Spleen (tissue), 11 donors: Measurements from ENCODE around the gene MICU1. TPM values are rescaled to one million over a fixed set of nuclear protein-coding genes. Genes with fewer than 3 reads are reported as not detected.

ENCODE experiments used
- DNase-seq: peaks from one replicate; pipeline ENCODE4 v3.0.0-alpha.2; 2020
- H3K27ac ChIP-seq, 8 donors: fragments of 200-600 bp; sonication (generic) in 7 of 8; 1 replicate in 4 of 8; 2 replicates in 4 of 8; pipeline versions ENCODE4 v1.5.0 to v1.8.0; 2016 to 2021; ENCODE audit warnings: inconsistent platforms in 4 of 8, mild to moderate bottlenecking in 4 of 8, moderate library complexity in 1 of 8
- H3K27me3 ChIP-seq, 7 donors: fragments of 200-600 bp; sonication (generic) in 6 of 7; replicated peaks in 1 of 7; 1 replicate in 4 of 7; 2 replicates in 3 of 7; pipeline versions ENCODE4 v1.5.0 to v1.8.0; 2016 to 2021; ENCODE audit warnings: inconsistent platforms in 3 of 7, mild to moderate bottlenecking in 1 of 7
- H3K36me3 ChIP-seq, 6 donors: fragments of 200-600 bp; sonication (generic) in 5 of 6; 1 replicate in 4 of 6; 2 replicates in 2 of 6; pipeline versions ENCODE4 v1.5.0 to v1.8.0; 2016 to 2021; ENCODE audit warnings: inconsistent platforms in 2 of 6
- H3K4me1 ChIP-seq, 6 donors: fragments of 200-600 bp; sonication (generic) in 5 of 6; 1 replicate in 3 of 6; 2 replicates in 3 of 6; pipeline versions ENCODE4 v1.5.0 to v1.8.0; 2016 to 2021; ENCODE audit warnings: inconsistent platforms in 3 of 6
- H3K4me3 ChIP-seq, 8 donors: fragments of 200-600 bp; sonication (generic) in 7 of 8; 1 replicate in 4 of 8; 2 replicates in 4 of 8; pipeline versions ENCODE4 v1.5.0 to v1.8.0; 2016 to 2021; ENCODE audit warnings: inconsistent platforms in 4 of 8, mild to moderate bottlenecking in 4 of 8, moderate library complexity in 2 of 8
- H3K9me3 ChIP-seq, 8 donors: fragments of 200-600 bp; sonication (generic) in 7 of 8; 1 replicate in 4 of 8; 2 replicates in 4 of 8; pipeline versions ENCODE4 v1.5.0 to v1.8.0; 2016 to 2021; ENCODE audit warnings: inconsistent platforms in 4 of 8
- CTCF ChIP-seq, 11 experiments: fragments of 200-600 bp in 7 of 11; fragments of 450-650 bp in 4 of 11; sonication (generic) in 4 of 11; IDR thresholded peaks in 8 of 11; conservative IDR thresholded peaks in 3 of 11; 1 replicate in 7 of 11; 2 replicates in 4 of 11; pipeline versions ENCODE4 v1.4.0 to v1.8.0; 2016 to 2021; ENCODE audit warnings: antibody characterized with exemption in 11 of 11, inconsistent platforms in 4 of 11, mild to moderate bottlenecking in 1 of 11
- POLR2A ChIP-seq, 3 donors: fragments of 450-650 bp; IDR thresholded peaks; one replicate each; pipeline ENCODE4 v1.5.1; 2017; ENCODE audit warnings: antibody characterized with exemption in 3 of 3, mild to moderate bottlenecking in 1 of 3
- POLR2AphosphoS5 ChIP-seq, 3 donors: sonication (generic); formaldehyde crosslinking; IDR thresholded peaks; one replicate each; pipeline ENCODE4 v1.5.1; 2017; ENCODE audit warnings: antibody characterized with exemption in 3 of 3
- WGBS, 5 donors: extraction: QIAGEN DNeasy Blood & Tissue Kit in 3 of 5; methylation state at CpG; one replicate each; pipeline versions ENCODE4 v1.1.5 to v1.1.7; 2013 to 2018; 5-methylcytosine and 5-hydroxymethylcytosine counted together
- intact Hi-C: fragments of 100-400 bp; cut with DNase I; formaldehyde crosslinking; loops from one replicate; pipeline ENCODE4 v1.15.0; 2023; ENCODE audit warnings: low total_unique reads
- polyA plus RNA-seq, 3 donors: library from polyadenylated mRNA; stranded (reverse); fragments of 200-250 nt; gene quantifications; one replicate each; pipeline ENCODE4 v1.2.1, GENCODE V29; 2013
- total RNA-seq, 7 donors: library from RNA; depleted of rRNA in 3 of 7; stranded (reverse); fragments of >200 nt in 3 of 7; fragmentation: NEBNext Ultra II Directional in 4 of 7; extraction: Animal tissue kit (Norgen Biotek cat#: 25700) in 4 of 7; gene quantifications; one replicate each; pipeline versions ENCODE4 v1.1.0 to v1.2.1, GENCODE V29; 2016 to 2021
- donor health status: healthy with polysubstance abuse.
- donor health status: DM: no; HTN: no; CAD: no; lungs with moderate emphysema.
- donor health status: DM: no; HTN: no; CAD: no.
- donor health status: Bipolar disorder and iron deficiency.
- donor health status: healthy.
- donor health status: DM: no; HTN: no; CAD: no.
- donor health status: DM: yes; HTN: yes; CAD: no.

Gene MICU1
- total and polyA plus RNA-seq, 10 donors: 16.4 to 58.4 (median 46.5) TPM

GRCh38 chr10:72334196-72334824, 291.6 kb downstream of the MICU1 start:
- peaks cover 73 to 85% (median 83%) of the 10 kb centered on the region in 6 donors for H3K4me1 ChIP-seq

GRCh38 chr10:72333112-72334015, 292.5 kb downstream of the MICU1 start:
- intact Hi-C loops: no loop called here
- DNase-seq: peak; percentile 80
- Histone ChIP-seq H3K27ac (peak overlapping the region; percentile 84 to 98 (median 95)), H3K36me3 (peaks cover 0 to 47% (median 11%) of the 10 kb centered on the region in 6 donors), H3K4me3 (no peak overlapping the region), H3K27me3 (no peaks in the 10 kb centered on the region), H3K9me3 (no peaks in the 10 kb centered on the region), H3K4me1 (peaks cover 82 to 95% (median 93%) of the 10 kb centered on the region in 6 donors)
- no peak for TF ChIP-seq POLR2AphosphoS5 (IDR thresholded peaks at IDR 0.05)
- TF ChIP-seq POLR2A (IDR thresholded peaks at IDR 0.05): no peak
- no peak for TF ChIP-seq CTCF (IDR thresholded peaks at IDR 0.05 in 8 of 11, conservative IDR thresholded peaks at IDR 0.05 in 3 of 11)
- WGBS, 5 donors: 66 to 76% (median 73%) methylated on average over 19 of the region's 19 CpGs

More at GRCh38 chr10:72334196-72334824, 291.6 kb downstream of the MICU1 start:
- TF ChIP-seq CTCF (IDR thresholded peaks at IDR 0.05 in 8 of 11, conservative IDR thresholded peaks at IDR 0.05 in 3 of 11) (peak in 1 of 11 experiments; percentile 3), POLR2A (IDR thresholded peaks at IDR 0.05) (no peak)
- H3K27ac ChIP-seq: peak overlapping the region; percentile 84 to 98 (median 95)
- WGBS, 5 donors: 39 to 53% (median 47%) methylated on average over 15 to 17 of the region's 17 CpGs
- peak; percentile 80 for DNase-seq
- peaks cover 0 to 56% (median 18%) of the 10 kb centered on the region in 6 donors for H3K36me3 ChIP-seq
- H3K4me3 ChIP-seq: peak overlapping the region in 2 of 8 donors; percentile 2 to 57
- intact Hi-C loops: no loop called here
- H3K9me3 ChIP-seq: no peaks in the 10 kb centered on the region
- no peaks in the 10 kb centered on the region for H3K27me3 ChIP-seq

GRCh38 chr10:72332423-72333111, 293.3 kb downstream of the MICU1 start:
- Histone ChIP-seq H3K9me3 (no peaks in the 10 kb centered on the region), H3K4me1 (peaks cover 90 to 100% (median 100%) of the 10 kb centered on the region in 6 donors), H3K36me3 (peaks cover 0 to 39% (median 3%) of the 10 kb centered on the region in 6 donors), H3K4me3 (peak overlapping the region in 1 of 8 donors; percentile 51), H3K27me3 (no peaks in the 10 kb centered on the region), H3K27ac (peak overlapping the region; percentile 84 to 98 (median 95))
- no peak for DNase-seq
- WGBS, 5 donors: 28 to 41% (median 39%) methylated on average over 9 to 12 of the region's 12 CpGs
- TF ChIP-seq POLR2AphosphoS5 (IDR thresholded peaks at IDR 0.05): peak in 1 of 3 donors; percentile 29
- TF ChIP-seq CTCF (IDR thresholded peaks at IDR 0.05 in 8 of 11, conservative IDR thresholded peaks at IDR 0.05 in 3 of 11): no peak
- no peak for TF ChIP-seq POLR2A (IDR thresholded peaks at IDR 0.05)
- intact Hi-C loops: no loop called here
